ENCODE data around the gene E2F4. TPM values are rescaled to one million over a fixed set of nuclear protein-coding genes. Genes with fewer than 3 reads are reported as not detected.

E2F4 gene
- total RNA-seq, 3 donors from 2014 or later = 70.5 to 77.4 (median 72.9) TPM

DNA sequence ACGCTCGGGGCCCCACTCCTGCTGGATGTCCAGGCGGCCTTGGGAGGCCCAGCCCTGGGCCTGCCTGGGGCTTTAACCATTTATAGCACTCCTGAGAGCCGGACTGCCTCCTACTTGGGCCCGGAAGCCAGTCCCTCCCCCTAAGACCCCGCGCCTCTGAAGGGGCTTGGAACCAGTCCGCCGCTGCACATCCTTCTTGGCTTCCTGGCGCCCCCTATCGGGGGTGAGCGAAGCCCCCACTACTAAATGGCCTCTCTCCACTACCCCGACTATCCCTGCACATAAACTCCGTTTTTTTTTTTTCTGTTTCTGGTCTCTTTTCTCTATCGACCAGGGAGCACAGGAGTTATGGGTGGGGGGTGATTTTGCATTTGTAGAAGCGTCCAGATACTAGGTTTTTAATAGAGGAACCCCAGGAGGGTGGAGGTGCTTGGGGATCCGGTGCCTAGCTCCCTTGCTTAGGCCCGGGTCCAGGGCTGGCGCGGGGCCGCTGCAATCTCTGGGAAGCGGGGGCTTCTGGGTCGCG lies 22.2 kb upstream of the E2F4 start:
- Histone ChIP-seq H3K9me3 (no peaks in the 10 kb centered on the region), H3K4me3 (no peak overlapping the region), H3K36me3 (ENCODE audit: low read depth) (no peaks in the 10 kb centered on the region), H3K4me1 (ENCODE audit: low read depth) (peaks cover 44% of the 10 kb centered on the region)
- DNase-seq (peak in 2 of 3 donors; percentile 65 to 68), ATAC-seq (no peak)
- intact Hi-C loops (cut with DNase I, micrococcal nuclease) = no loop called here
- TF ChIP-seq, protein P1, sequence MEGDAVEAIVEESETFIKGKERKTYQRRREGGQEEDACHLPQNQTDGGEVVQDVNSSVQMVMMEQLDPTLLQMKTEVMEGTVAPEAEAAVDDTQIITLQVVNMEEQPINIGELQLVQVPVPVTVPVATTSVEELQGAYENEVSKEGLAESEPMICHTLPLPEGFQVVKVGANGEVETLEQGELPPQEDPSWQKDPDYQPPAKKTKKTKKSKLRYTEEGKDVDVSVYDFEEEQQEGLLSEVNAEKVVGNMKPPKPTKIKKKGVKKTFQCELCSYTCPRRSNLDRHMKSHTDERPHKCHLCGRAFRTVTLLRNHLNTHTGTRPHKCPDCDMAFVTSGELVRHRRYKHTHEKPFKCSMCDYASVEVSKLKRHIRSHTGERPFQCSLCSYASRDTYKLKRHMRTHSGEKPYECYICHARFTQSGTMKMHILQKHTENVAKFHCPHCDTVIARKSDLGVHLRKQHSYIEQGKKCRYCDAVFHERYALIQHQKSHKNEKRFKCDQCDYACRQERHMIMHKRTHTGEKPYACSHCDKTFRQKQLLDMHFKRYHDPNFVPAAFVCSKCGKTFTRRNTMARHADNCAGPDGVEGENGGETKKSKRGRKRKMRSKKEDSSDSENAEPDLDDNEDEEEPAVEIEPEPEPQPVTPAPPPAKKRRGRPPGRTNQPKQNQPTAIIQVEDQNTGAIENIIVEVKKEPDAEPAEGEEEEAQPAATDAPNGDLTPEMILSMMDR (IDR thresholded peaks at IDR 0.05) = peak; percentile 28

DNA sequence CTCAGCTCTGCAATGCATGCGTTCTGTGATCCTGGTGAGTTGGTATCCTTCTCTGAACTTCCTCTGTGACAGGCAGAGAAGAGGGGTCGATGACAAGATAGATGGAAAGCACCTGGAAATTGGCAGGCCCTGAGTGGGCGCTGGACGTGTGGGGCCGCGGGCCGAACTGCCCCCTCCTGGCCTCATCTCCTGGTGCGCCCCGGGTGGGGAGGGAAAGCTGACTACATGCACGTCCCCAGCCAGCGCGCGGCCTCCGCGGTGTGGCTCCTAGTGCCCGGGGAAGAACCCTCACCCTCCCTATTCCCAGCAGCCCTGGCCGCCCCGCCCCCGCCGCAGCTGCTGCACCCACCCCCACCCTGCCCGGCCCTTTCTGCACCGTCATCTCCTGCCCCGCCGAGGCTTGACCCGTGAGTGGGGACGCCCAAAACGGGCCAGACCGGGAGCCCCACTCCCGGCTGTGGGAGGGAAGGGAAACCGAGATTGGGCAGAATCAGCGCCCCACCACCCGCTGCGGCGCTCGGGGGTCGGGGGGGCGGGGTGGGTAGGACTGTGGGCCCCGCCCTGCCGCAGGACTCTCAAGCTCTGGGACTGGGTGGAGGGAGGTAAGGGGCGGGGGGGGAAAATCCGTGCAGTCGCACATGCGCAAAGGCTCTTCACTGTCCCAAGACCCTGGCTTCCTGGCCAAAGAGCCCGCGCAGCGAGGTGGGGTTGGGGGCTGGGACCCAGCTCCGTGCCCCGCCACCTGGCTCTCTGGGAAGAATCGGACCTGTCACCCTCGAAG lies 21.6 kb upstream of the E2F4 start, which contains the start of gene NOL3:
NOL3 (plus strand) TSS at position 371 of the 781 bp plus-strand sequence.
- DNase-seq (peak; percentile 82 to 91 (median 87)), ATAC-seq (peak; percentile 60)
- Histone ChIP-seq H3K9me3 (no peaks in the 10 kb centered on the region), H3K4me3 (no peak within 1 kb of the TSS), H3K36me3 (ENCODE audit: low read depth) (no peaks in the 10 kb centered on the region), H3K4me1 (ENCODE audit: low read depth) (peaks cover 41% of the 10 kb centered on the region)
- intact Hi-C loops (cut with DNase I, micrococcal nuclease) = no loop called here
- TF ChIP-seq, protein P1 (IDR thresholded peaks at IDR 0.05) = no peak

DNA sequence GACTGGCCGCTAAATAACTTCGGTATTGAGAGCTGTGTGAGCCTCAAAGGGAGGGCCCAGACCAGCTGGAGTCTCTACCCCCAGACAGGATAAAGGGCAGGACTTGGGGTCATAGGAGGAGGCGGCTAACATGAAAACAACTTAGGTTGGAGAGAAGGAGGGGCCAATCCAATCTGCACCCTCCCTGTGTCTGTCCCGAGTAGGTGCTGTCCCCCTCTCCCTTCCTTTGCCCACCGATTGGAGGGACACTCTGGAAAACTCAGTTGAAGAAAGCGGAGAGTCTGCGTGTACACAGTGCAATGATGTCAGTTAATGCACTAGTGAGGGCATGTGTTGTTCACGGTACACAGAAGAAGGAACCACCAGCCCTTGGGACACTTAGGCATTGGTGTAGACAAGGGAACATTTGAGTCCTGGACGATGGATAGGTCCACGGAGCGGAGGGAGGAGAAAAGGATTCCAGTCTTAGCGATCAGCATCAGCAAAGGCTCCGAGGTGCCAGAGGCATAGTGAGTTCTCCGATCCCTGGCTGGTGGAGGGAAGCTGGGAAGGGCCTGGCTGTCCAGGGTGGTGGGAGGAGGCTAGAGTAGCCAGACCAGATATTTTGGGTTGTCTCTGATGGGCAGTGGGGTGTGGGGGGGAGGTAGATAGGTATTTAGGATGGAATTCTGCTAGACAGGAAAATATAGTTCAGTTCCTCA lies 20.9 kb upstream of the E2F4 start:
- intact Hi-C loops (cut with DNase I, micrococcal nuclease) = no loop called here
- no peak for ATAC-seq
- TF ChIP-seq, protein P1 (IDR thresholded peaks at IDR 0.05) = no peak
- no peak for DNase-seq
- Histone ChIP-seq H3K9me3 (no peaks in the 10 kb centered on the region), H3K36me3 (ENCODE audit: low read depth) (no peaks in the 10 kb centered on the region), H3K4me3 (no peak overlapping the region), H3K4me1 (ENCODE audit: low read depth) (peaks cover 35% of the 10 kb centered on the region)

DNA sequence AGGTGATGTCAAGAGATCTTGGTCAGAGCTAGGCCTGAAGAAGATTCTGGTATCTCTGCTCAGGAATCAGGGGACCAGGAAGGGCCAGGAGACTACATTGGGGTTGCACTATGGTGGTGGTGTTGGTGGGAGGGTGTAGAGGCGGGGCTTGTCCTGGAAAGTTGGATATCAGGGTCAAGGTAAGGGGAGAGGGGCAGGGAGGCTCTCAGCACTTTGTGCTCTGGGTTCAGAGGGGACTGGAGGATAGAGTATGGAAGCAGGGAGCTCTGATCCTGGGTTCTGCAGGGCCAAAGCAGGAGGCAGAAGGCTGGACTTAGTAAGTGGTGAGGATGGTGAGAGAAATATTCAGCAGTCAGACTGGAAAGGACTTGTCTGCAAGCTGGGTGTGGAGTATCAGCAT lies 18.6 kb upstream of the E2F4 start:
- Histone ChIP-seq H3K4me1 (ENCODE audit: low read depth) (peaks cover 38% of the 10 kb centered on the region), H3K36me3 (ENCODE audit: low read depth) (no peaks in the 10 kb centered on the region), H3K9me3 (no peaks in the 10 kb centered on the region), H3K4me3 (no peak overlapping the region)
- intact Hi-C loops (cut with DNase I, micrococcal nuclease) = no loop called here
- DNase-seq (no peak), ATAC-seq (no peak)
- TF ChIP-seq, protein P1 (IDR thresholded peaks at IDR 0.05) = no peak

DNA sequence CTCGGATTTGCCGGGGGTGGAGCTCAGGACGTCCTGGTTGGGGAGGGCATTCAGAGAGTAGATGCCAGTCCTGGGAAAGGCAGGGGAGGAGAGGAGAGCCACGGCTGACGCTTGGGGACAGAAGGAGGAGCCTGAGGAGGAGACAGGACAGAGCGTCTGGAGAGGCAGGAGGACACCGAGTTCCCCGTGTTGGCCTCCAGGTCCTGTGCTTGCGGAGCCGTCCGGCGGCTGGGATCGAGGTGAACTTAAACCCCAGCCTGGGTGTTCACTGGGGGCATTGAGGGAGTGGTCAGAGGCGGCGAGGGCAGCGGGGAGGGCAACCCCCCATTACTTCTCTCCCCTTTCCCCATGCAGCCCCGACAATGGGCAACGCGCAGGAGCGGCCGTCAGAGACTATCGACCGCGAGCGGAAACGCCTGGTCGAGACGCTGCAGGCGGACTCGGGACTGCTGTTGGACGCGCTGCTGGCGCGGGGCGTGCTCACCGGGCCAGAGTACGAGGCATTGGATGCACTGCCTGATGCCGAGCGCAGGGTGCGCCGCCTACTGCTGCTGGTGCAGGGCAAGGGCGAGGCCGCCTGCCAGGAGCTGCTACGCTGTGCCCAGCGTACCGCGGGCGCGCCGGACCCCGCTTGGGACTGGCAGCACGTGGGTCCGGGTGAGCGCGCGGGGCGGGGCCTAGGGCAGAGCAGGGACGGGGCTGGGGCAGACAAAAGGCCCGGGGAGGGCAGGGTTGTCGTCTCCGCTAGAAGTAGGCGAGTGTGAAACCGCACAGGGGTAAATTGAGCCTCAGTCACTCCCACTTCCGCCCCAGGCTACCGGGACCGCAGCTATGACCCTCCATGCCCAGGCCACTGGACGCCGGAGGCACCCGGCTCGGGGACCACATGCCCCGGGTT lies 17.9 kb upstream of the E2F4 start:
- no peaks in the 10 kb centered on the region for H3K36me3 ChIP-seq (ENCODE audit: low read depth)
- H3K4me1 ChIP-seq (ENCODE audit: low read depth) = peaks cover 42% of the 10 kb centered on the region
- ATAC-seq = peak; percentile 81
- no peaks in the 10 kb centered on the region for H3K9me3 ChIP-seq
- H3K4me3 ChIP-seq = no peak overlapping the region
- DNase-seq = peak; percentile 90 to 95 (median 95)
- intact Hi-C loops (cut with DNase I, micrococcal nuclease) = no loop called here
- TF ChIP-seq, protein P1 (IDR thresholded peaks at IDR 0.05) = peak; percentile 27
